ENCODE data around the gene BMPER.

The BMPER gene

DNA sequence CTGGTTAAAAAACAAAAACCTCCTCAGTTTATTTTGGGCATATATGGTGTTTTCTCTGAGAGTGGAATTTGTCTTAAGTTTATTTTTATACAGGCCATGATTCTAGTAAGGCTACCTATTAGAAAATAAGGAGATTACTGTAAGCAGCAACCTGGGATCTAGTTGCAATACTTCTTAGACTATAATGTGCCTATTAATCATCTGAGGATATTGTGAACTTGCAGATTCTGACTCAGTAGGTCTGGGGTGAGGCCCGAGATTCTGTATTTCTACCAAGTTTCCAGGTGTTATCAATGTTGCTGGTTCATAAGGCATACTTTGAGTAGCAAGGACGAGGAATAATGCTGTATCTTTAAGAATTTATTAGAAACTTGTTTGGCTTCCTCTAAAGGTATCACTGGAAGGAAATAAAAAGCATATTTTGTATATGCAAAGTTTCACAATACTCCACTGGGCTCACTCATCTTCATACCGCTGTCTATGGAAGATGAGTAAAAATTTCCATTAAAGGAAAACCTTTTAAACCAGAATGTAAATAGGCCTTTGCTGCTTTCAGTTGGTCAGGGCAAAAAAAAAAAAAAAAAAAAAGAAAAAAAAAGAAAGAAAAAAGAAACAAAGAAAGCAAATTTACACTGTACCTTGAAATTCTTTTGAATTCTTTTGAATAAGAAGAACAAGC, 105.8 kb downstream of the BMPER start:
- ChIA-PET POLR2A (no interaction called here), CTCF (no interaction called here)
- Histone ChIP-seq H3K4me1 (ENCODE audit: control insufficient read depth, insufficient read depth, low read length) (no peaks in the 10 kb centered on the region), H3K27ac (ENCODE audit: extremely low read depth, low read depth, low read length) (no peak overlapping the region), H3K36me3 (ENCODE audit: control insufficient read depth in 2 of 2, insufficient read depth in 1 of 2, low read length in 2 of 2) (no peaks in the 10 kb centered on the region), H3K4me3 (ENCODE audit: low read depth, low read length) (no peak overlapping the region), H3K9me3 (ENCODE audit: control insufficient read depth, insufficient read depth, low read depth, low read length) (no peaks in the 10 kb centered on the region)
- no peak for TF ChIP-seq ZNF184 (tag by site-specific recombination; IDR thresholded peaks at IDR 0.05)
- no peak for TF ChIP-seq ZNF2 (tag by site-specific recombination; IDR thresholded peaks at IDR 0.05)
- TF ChIP-seq ZNF510 (tag by site-specific recombination; IDR thresholded peaks at IDR 0.05; ENCODE audit: insufficient replicate concordance): no peak
- TF ChIP-seq MEIS1 (CRISPR knock-in tag; IDR thresholded peaks at IDR 0.05; ENCODE audit: borderline replicate concordance): no peak
- TF ChIP-seq ZNF585B (tag by site-specific recombination; IDR thresholded peaks at IDR 0.05): no peak
- TF ChIP-seq FEZF1 (tag by site-specific recombination; IDR thresholded peaks at IDR 0.05): no peak
- TF ChIP-seq ZNF202 (tag by site-specific recombination; IDR thresholded peaks at IDR 0.05; ENCODE audit: borderline replicate concordance): no peak

DNA sequence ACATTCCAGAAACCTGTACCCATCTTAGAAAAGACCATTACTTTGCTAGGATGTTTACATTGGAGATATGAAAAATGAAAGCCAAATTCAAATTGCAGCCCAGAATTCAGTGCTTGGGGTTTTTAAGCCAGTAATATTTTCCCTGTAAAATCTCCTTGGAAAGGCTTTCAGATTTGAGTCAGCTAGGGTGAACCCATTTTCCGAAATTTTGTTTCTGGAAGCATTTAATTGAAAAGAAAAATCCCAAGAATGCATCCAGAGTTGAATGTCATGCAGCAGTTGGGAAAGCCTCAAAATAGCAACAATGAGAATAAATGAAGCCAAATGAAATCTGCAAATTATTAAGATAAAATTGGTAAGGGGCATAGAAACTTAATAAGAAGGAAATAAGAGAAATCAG, 106.4 kb downstream of the BMPER start:
- CTCF ChIA-PET: no interaction called here
- H3K4me1 ChIP-seq (ENCODE audit: control insufficient read depth, insufficient read depth, low read length): no peaks in the 10 kb centered on the region

DNA sequence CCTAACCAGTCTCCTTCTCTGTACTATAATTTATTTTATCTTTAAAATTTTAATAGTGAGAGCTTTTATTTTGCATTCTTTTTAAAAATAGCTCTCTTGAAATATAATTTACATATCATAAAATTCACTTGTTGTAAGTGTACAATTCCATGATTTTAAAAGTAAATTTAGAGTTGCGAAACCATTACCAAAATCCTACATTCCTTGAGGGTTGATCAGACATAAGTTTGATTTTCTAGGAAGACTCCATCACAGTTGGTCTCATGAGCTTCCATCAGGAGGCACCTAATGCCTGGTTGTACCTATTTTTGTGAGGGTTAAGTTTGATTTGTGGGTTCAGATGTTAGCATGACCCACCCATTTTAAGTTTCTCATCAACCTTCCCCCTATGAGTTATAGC, 108.1 kb downstream of the BMPER start:
- Histone ChIP-seq H3K36me3 (ENCODE audit: control insufficient read depth in 2 of 2, insufficient read depth in 1 of 2, low read length in 2 of 2) (no peaks in the 10 kb centered on the region), H3K9me3 (ENCODE audit: control insufficient read depth, insufficient read depth, low read depth, low read length) (no peaks in the 10 kb centered on the region), H3K27ac (ENCODE audit: extremely low read depth, low read depth, low read length) (no peak overlapping the region), H3K4me3 (ENCODE audit: low read depth, low read length) (no peak overlapping the region), H3K4me1 (ENCODE audit: control insufficient read depth, insufficient read depth, low read length) (no peaks in the 10 kb centered on the region)
- POLR2A ChIA-PET: no interaction called here
- TF ChIP-seq BCL11B (tag by site-specific recombination; IDR thresholded peaks at IDR 0.05; ENCODE audit: low read depth): no peak
- TF ChIP-seq ZNF132 (tag by site-specific recombination; IDR thresholded peaks at IDR 0.05; ENCODE audit: borderline replicate concordance): no peak
- no peak for TF ChIP-seq ZNF223 (tag by site-specific recombination; IDR thresholded peaks at IDR 0.05)
- no peak for TF ChIP-seq ZNF138 (tag by site-specific recombination; IDR thresholded peaks at IDR 0.05; ENCODE audit: borderline replicate concordance)
- TF ChIP-seq ZFP37 (tag by site-specific recombination; IDR thresholded peaks at IDR 0.05): no peak
- TF ChIP-seq, protein P1, sequence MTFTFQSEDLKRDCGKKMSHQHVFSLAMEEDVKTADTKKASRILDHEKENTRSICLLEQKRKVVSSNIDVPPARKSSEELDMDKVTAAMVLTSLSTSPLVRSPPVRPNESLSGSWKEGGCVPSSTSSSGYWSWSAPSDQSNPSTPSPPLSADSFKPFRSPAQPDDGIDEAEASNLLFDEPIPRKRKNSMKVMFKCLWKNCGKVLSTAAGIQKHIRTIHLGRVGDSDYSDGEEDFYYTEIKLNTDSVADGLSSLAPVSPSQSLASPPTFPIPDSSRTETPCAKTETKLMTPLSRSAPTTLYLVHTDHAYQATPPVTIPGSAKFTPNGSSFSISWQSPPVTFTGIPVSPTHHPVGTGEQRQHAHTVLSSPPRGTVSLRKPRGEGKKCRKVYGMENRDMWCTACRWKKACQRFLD (tag by site-specific recombination; IDR thresholded peaks at IDR 0.05): no peak
- TF ChIP-seq, protein P2, sequence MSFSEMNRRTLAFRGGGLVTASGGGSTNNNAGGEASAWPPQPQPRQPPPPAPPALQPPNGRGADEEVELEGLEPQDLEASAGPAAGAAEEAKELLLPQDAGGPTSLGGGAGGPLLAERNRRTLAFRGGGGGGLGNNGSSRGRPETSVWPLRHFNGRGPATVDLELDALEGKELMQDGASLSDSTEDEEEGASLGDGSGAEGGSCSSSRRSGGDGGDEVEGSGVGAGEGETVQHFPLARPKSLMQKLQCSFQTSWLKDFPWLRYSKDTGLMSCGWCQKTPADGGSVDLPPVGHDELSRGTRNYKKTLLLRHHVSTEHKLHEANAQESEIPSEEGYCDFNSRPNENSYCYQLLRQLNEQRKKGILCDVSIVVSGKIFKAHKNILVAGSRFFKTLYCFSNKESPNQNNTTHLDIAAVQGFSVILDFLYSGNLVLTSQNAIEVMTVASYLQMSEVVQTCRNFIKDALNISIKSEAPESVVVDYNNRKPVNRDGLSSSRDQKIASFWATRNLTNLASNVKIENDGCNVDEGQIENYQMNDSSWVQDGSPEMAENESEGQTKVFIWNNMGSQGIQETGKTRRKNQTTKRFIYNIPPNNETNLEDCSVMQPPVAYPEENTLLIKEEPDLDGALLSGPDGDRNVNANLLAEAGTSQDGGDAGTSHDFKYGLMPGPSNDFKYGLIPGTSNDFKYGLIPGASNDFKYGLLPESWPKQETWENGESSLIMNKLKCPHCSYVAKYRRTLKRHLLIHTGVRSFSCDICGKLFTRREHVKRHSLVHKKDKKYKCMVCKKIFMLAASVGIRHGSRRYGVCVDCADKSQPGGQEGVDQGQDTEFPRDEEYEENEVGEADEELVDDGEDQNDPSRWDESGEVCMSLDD (tag by site-specific recombination; IDR thresholded peaks at IDR 0.05): no peak
- TF ChIP-seq HOXA7 (CRISPR knock-in tag; IDR thresholded peaks at IDR 0.05; ENCODE audit: borderline replicate concordance): no peak
- CTCF ChIA-PET: interaction anchor here (0.6 to 0.9 kb wide), 3 partner anchors 81 to 529 kb away, joined by 3 to 4 read pairs (median 4); no protein-coding TSS in a partner anchor

More for the DNA sequence above, 106.4 kb downstream of the BMPER start:
- TF ChIP-seq RBAK (tag by site-specific recombination; IDR thresholded peaks at IDR 0.05) (no peak), ZNF423 (tag by site-specific recombination; IDR thresholded peaks at IDR 0.05) (no peak), ZNF48 (tag by site-specific recombination; IDR thresholded peaks at IDR 0.05) (no peak), ZNF768 (tag by site-specific recombination; IDR thresholded peaks at IDR 0.05) (no peak)
- TF ChIP-seq, protein P3, sequence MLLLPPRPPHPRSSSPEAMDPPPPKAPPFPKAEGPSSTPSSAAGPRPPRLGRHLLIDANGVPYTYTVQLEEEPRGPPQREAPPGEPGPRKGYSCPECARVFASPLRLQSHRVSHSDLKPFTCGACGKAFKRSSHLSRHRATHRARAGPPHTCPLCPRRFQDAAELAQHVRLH (tag by site-specific recombination; IDR thresholded peaks at IDR 0.05): no peak
- no peaks in the 10 kb centered on the region for H3K9me3 ChIP-seq (ENCODE audit: control insufficient read depth, insufficient read depth, low read depth, low read length)
- H3K4me3 ChIP-seq (ENCODE audit: low read depth, low read length): no peak overlapping the region
- POLR2A ChIA-PET: no interaction called here
- H3K36me3 ChIP-seq (ENCODE audit: control insufficient read depth in 2 of 2, insufficient read depth in 1 of 2, low read length in 2 of 2): no peaks in the 10 kb centered on the region
- no peak overlapping the region for H3K27ac ChIP-seq (ENCODE audit: extremely low read depth, low read depth, low read length)
